GM15510 (cell line): Measurements from ENCODE around the gene LCOR.

Experiments used
- POLR2A ChIP-seq: IDR thresholded peaks from 3 replicates; pipeline ENCODE4 v1.6.1; 2011; ENCODE audit warnings: borderline replicate concordance; ENCODE audit not compliant: insufficient read length; ENCODE audit errors: extremely low read depth

Gene LCOR

GRCh38 chr10:96982149-96982930, 150.2 kb downstream of the LCOR start:
- TF ChIP-seq POLR2A, result no peak

- no peak for TF ChIP-seq POLR2A
Observed at GRCh38 chr10:96984541-96985131, 152.5 kb downstream of the LCOR start.

GRCh38 chr10:96986200-96986856, 154.2 kb downstream of the LCOR start:
- no peak for TF ChIP-seq POLR2A

- TF ChIP-seq POLR2A, result no peak
Observed at GRCh38 chr10:96987141-96987841, 155.2 kb downstream of the LCOR start.

- TF ChIP-seq POLR2A, result no peak
Observed at GRCh38 chr10:96987842-96988175, 155.7 kb downstream of the LCOR start.

GRCh38 chr10:96988426-96988825, 156.3 kb downstream of the LCOR start:
- no peak for TF ChIP-seq POLR2A

- no peak for TF ChIP-seq POLR2A
Observed at GRCh38 chr10:96991313-96991841, 159.3 kb downstream of the LCOR start.

GRCh38 chr10:96992721-96993120, 160.6 kb downstream of the LCOR start:
- no peak for TF ChIP-seq POLR2A

GRCh38 chr10:96995851-96996250, 163.8 kb downstream of the LCOR start:
- no peak for TF ChIP-seq POLR2A

- TF ChIP-seq POLR2A, result no peak
Observed at GRCh38 chr10:96996275-96996965, 164.3 kb downstream of the LCOR start.

GRCh38 chr10:96998329-96998888, 166.3 kb downstream of the LCOR start:
- TF ChIP-seq POLR2A, result no peak

- no peak for TF ChIP-seq POLR2A
Observed at GRCh38 chr10:96999337-96999736, 167.2 kb downstream of the LCOR start.

- no peak for TF ChIP-seq POLR2A
Observed at GRCh38 chr10:96999987-97000386, 167.9 kb downstream of the LCOR start.

GRCh38 chr10:97000487-97001182, 168.5 kb downstream of the LCOR start:
- no peak for TF ChIP-seq POLR2A

- no peak for TF ChIP-seq POLR2A
Observed at GRCh38 chr10:97001183-97001991, 169.3 kb downstream of the LCOR start.
